Ovary (tissue), 3 donors: Measurements from ENCODE around the gene ATF1.

Experiments
- CTCF ChIP-seq, 3 donors: fragments of 450-650 bp in 2 of 3; fragments of 200-600 bp in 1 of 3; IDR thresholded peaks; one replicate each; pipeline versions ENCODE4 v1.5.1 to v1.8.0; 2016 to 2022; ENCODE audit warnings: antibody characterized with exemption in 3 of 3, mild to moderate bottlenecking in 1 of 3
- EP300 ChIP-seq: sonication (generic); formaldehyde crosslinking; IDR thresholded peaks from one replicate; pipeline ENCODE4 v1.6.1; 2017; ENCODE audit warnings: antibody characterized with exemption
- POLR2A ChIP-seq: fragments of 450-650 bp; IDR thresholded peaks from one replicate; pipeline ENCODE4 v1.6.1; 2017; ENCODE audit warnings: antibody characterized with exemption, mild to moderate bottlenecking, moderate library complexity
- donor health status: DM: no; HTN: no; CAD: no.

GRCh38 chr12:50746431-50746830 lies 17.5 kb upstream of the ATF1 start:
- TF ChIP-seq CTCF (IDR thresholded peaks at IDR 0.05) (no peak), EP300 (no peak), POLR2A (no peak)
